ENCODE data around the gene HAP1.

HAP1 gene

GRCh38 chr17:41763327-41763726, 28.9 kb upstream of the HAP1 start:
- DNase-seq = no peak

- DNase-seq = no peak
Observed at GRCh38 chr17:41762841-41763240, 28.4 kb upstream of the HAP1 start.

- no peak for DNase-seq
Observed at GRCh38 chr17:41762391-41762790, 27.9 kb upstream of the HAP1 start.

- no peak for DNase-seq
Observed at GRCh38 chr17:41760878-41761277, 26.4 kb upstream of the HAP1 start.

GRCh38 chr17:41758601-41759000, 24.2 kb upstream of the HAP1 start:
- DNase-seq = no peak

GRCh38 chr17:41754066-41754465, 19.6 kb upstream of the HAP1 start:
- DNase-seq = no peak

GRCh38 chr17:41751288-41751687, 16.8 kb upstream of the HAP1 start:
- DNase-seq = no peak

GRCh38 chr17:41750862-41751261, 16.4 kb upstream of the HAP1 start:
- DNase-seq = no peak

GRCh38 chr17:41748275-41748674, 13.8 kb upstream of the HAP1 start:
- DNase-seq = no peak

GRCh38 chr17:41741709-41742108, 7.3 kb upstream of the HAP1 start:
- DNase-seq = no peak

GRCh38 chr17:41740506-41740905, 6.1 kb upstream of the HAP1 start:
- DNase-seq = no peak

GRCh38 chr17:41739661-41740352, 5.4 kb upstream of the HAP1 start:
- no peak for DNase-seq

- no peak for DNase-seq
Observed at GRCh38 chr17:41738801-41739112, 4.3 kb upstream of the HAP1 start.

- DNase-seq = peak; percentile 45 to 85
Observed at GRCh38 chr17:41738077-41738800, 3.8 kb upstream of the HAP1 start.

- no peak for DNase-seq
Observed at GRCh38 chr17:41737680-41738023, 3.2 kb upstream of the HAP1 start.

GRCh38 chr17:41736983-41737679, 2.7 kb upstream of the HAP1 start:
- no peak for DNase-seq

GRCh38 chr17:41735744-41736143, 1.3 kb upstream of the HAP1 start:
- no peak for DNase-seq

- no peak for DNase-seq
Observed at GRCh38 chr17:41734949-41735313, 488 bp upstream of the HAP1 start.

GRCh38 chr17:41733348-41734138, 900 bp downstream of the HAP1 start:
- DNase-seq = no peak

GRCh38 chr17:41731836-41732235, 2.6 kb downstream of the HAP1 start:
- DNase-seq = no peak

GRCh38 chr17:41730479-41730878, 4.0 kb downstream of the HAP1 start:
- DNase-seq = no peak

GRCh38 chr17:41728056-41728455, 6.4 kb downstream of the HAP1 start:
- no peak for DNase-seq

- DNase-seq = no peak
Observed at GRCh38 chr17:41725134-41725533, 9.3 kb downstream of the HAP1 start.
